Measurements from ENCODE around the gene SLC6A2.

SLC6A2 gene

GRCh38 chr16:55672471-55672870 lies 16.7 kb downstream of the SLC6A2 start:
- no peak for DNase-seq (ENCODE audit: low spot score)
- ChIA-PET CTCF (interaction anchor here (0.7 kb wide), 2 partner anchors 76 to 644 kb away, joined by 3 read pairs; no protein-coding TSS in a partner anchor), POLR2A (ENCODE audit: low non-redundant PET) (no interaction called here)
- no peak for TF ChIP-seq CTCF (conservative IDR thresholded peaks at IDR 0.05; ENCODE audit: low read depth)
- H3K27ac ChIP-seq = no peak overlapping the region

- ChIA-PET CTCF (interaction anchor here (1.1 kb wide), 1 partner anchor 167 kb away, joined by 7 read pairs; no protein-coding TSS in a partner anchor), POLR2A (ENCODE audit: low non-redundant PET) (no interaction called here)
- no peak overlapping the region for H3K27ac ChIP-seq
- TF ChIP-seq CTCF (conservative IDR thresholded peaks at IDR 0.05; ENCODE audit: low read depth) = no peak
- DNase-seq (ENCODE audit: low spot score) = no peak
Measured at GRCh38 chr16:55678161-55678821, 22.5 kb downstream of the SLC6A2 start.

- CTCF ChIA-PET = interaction anchor here (0.7 kb wide), 1 partner anchor 359 kb away, joined by 4 read pairs; no protein-coding TSS in a partner anchor
- no peak for DNase-seq (ENCODE audit: low spot score)
- no peak overlapping the region for H3K27ac ChIP-seq
- no peak for TF ChIP-seq CTCF (conservative IDR thresholded peaks at IDR 0.05; ENCODE audit: low read depth)
- POLR2A ChIA-PET (ENCODE audit: low non-redundant PET) = no interaction called here
Measured at GRCh38 chr16:55682086-55682485, 26.3 kb downstream of the SLC6A2 start.

GRCh38 chr16:55685973-55686372 lies 30.2 kb downstream of the SLC6A2 start:
- H3K27ac ChIP-seq = no peak overlapping the region
- DNase-seq (ENCODE audit: low spot score) = no peak
- no peak for TF ChIP-seq CTCF (conservative IDR thresholded peaks at IDR 0.05; ENCODE audit: low read depth)
- CTCF ChIA-PET = no interaction called here
- POLR2A ChIA-PET (ENCODE audit: low non-redundant PET) = no interaction called here

GRCh38 chr16:55686671-55687070 lies 30.9 kb downstream of the SLC6A2 start:
- ChIA-PET CTCF (no interaction called here), POLR2A (ENCODE audit: low non-redundant PET) (no interaction called here)
- H3K27ac ChIP-seq = no peak overlapping the region
- no peak for TF ChIP-seq CTCF (conservative IDR thresholded peaks at IDR 0.05; ENCODE audit: low read depth)
- DNase-seq (ENCODE audit: low spot score) = no peak

- CTCF ChIA-PET = no interaction called here
- POLR2A ChIA-PET (ENCODE audit: low non-redundant PET) = no interaction called here
Measured at GRCh38 chr16:55687802-55688201, 32.0 kb downstream of the SLC6A2 start.

More at GRCh38 chr16:55687802-55688201, 32.0 kb downstream of the SLC6A2 start:
- no peak overlapping the region for H3K27ac ChIP-seq
- no peak for DNase-seq (ENCODE audit: low spot score)
- TF ChIP-seq CTCF (conservative IDR thresholded peaks at IDR 0.05; ENCODE audit: low read depth) = no peak

All from RWPE1 (cell line).